Right lobe of liver (tissue), 4 donors: Measurements from ENCODE around the gene ADAMTS4.

Source experiments
- POLR2A ChIP-seq: fragments of 450-650 bp; IDR thresholded peaks from one replicate; pipeline ENCODE4 v1.6.1; 2017; ENCODE audit warnings: antibody characterized with exemption, mild to moderate bottlenecking
- TF ChIP-seq, protein P1 (sequence below), 4 donors: fragments of 200-600 bp in 3 of 4; fragments of 450-650 bp in 1 of 4; IDR thresholded peaks; one replicate each; pipeline versions ENCODE4 v1.5.1 to v1.8.0; 2016 to 2022; ENCODE audit warnings: antibody characterized with exemption in 4 of 4, mild to moderate bottlenecking in 2 of 4
- donor health status: DM: no; HTN: no; CAD: no.
- donor health status: DM: no; HTN: no; CAD: no.
- donor health status: DM: no; HTN: yes; CAD: no.

- TF ChIP-seq POLR2A, result peak; percentile 11
- TF ChIP-seq, protein P1, sequence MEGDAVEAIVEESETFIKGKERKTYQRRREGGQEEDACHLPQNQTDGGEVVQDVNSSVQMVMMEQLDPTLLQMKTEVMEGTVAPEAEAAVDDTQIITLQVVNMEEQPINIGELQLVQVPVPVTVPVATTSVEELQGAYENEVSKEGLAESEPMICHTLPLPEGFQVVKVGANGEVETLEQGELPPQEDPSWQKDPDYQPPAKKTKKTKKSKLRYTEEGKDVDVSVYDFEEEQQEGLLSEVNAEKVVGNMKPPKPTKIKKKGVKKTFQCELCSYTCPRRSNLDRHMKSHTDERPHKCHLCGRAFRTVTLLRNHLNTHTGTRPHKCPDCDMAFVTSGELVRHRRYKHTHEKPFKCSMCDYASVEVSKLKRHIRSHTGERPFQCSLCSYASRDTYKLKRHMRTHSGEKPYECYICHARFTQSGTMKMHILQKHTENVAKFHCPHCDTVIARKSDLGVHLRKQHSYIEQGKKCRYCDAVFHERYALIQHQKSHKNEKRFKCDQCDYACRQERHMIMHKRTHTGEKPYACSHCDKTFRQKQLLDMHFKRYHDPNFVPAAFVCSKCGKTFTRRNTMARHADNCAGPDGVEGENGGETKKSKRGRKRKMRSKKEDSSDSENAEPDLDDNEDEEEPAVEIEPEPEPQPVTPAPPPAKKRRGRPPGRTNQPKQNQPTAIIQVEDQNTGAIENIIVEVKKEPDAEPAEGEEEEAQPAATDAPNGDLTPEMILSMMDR (IDR thresholded peaks at IDR 0.05), result no peak
These were observed 19.6 kb upstream of the ADAMTS4 start for GRCh38 chr1:161218301-161219077.
